H1 (cell line): ENCODE results near the gene NUB1. TPM values are rescaled to one million over a fixed set of nuclear protein-coding genes. Genes with fewer than 3 reads are reported as not detected.

Experiments used
- CTCF ChIA-PET: fragments of 300-600 bp; sonication (Branson Sonifier 250); formaldehyde crosslinking; loops from one replicate; lab custom pipeline; 2021; ENCODE audit not compliant: partially characterized antibody; lab: Charles Lee
- POLR2A ChIA-PET: fragments of 300-600 bp; sonication (Branson Sonifier 250); formaldehyde crosslinking; loops from one replicate; lab custom pipeline; 2021; ENCODE audit warnings: inconsistent platforms; ENCODE audit not compliant: partially characterized antibody; lab: Charles Lee
- DNase-seq, 2 experiments: peaks; one replicate each; pipeline versions ENCODE4 v3.0.0 to v3.0.0-alpha.2; 2010 to 2022; ENCODE audit warnings: low spot score in 2 of 2, low read depth in 1 of 2, mixed read lengths in 1 of 2
- FAIRE-seq: peaks from 2 replicates; lab custom pipeline; 2011; peaks lifted over from hg19 to GRCh38; lab: Jason Lieb, UNC
- H2AFZ ChIP-seq: 2 replicates; pipeline ENCODE4 v1.8.1; 2012; ENCODE audit warnings: low read length, inconsistent platforms
- H2AK5ac ChIP-seq: 2 replicates; pipeline ENCODE4 v1.6.1; 2013; ENCODE audit warnings: low read depth, low read length
- H2BK120ac ChIP-seq: replicated peaks from 2 replicates; pipeline ENCODE3; 2013; ENCODE audit warnings: low read depth, low read length, inconsistent platforms
- H2BK12ac ChIP-seq: 2 replicates; pipeline ENCODE4 v1.6.1; 2013; ENCODE audit warnings: low read depth, low read length
- H2BK15ac ChIP-seq: 2 replicates; pipeline ENCODE4 v1.6.1; 2013; ENCODE audit warnings: low read length
- H2BK20ac ChIP-seq: 2 replicates; pipeline ENCODE4 v1.6.1; 2013; ENCODE audit warnings: low read length
- H2BK5ac ChIP-seq: 2 replicates; pipeline ENCODE4 v1.6.1; 2013; ENCODE audit warnings: low read depth, low read length
- H3K14ac ChIP-seq: 2 replicates; pipeline ENCODE4 v1.6.1; 2013; ENCODE audit warnings: inconsistent platforms; ENCODE audit not compliant: insufficient read length
- H3K18ac ChIP-seq: 2 replicates; pipeline ENCODE4 v1.6.1; 2013; ENCODE audit warnings: low read length; ENCODE audit errors: extremely low read depth
- H3K23ac ChIP-seq: 2 replicates; pipeline ENCODE4 v1.6.1; 2013; ENCODE audit warnings: inconsistent platforms; ENCODE audit not compliant: insufficient read length
- H3K23me2 ChIP-seq: 2 replicates; pipeline ENCODE4 v1.6.1; 2013; ENCODE audit warnings: low read depth, low read length
- H3K27ac ChIP-seq: 2 replicates; pipeline ENCODE4 v1.6.1; 2011; ENCODE audit warnings: low read depth, low read length, inconsistent platforms
- H3K27me3 ChIP-seq, 4 experiments: replicated peaks in 1 of 4; 1 replicate in 1 of 4; 2 replicates in 3 of 4; pipeline versions ENCODE4 v1.6.1 to v1.8.1; 2011 to 2013; ENCODE audit warnings: low read length in 3 of 4, mild to moderate bottlenecking in 3 of 4, inconsistent platforms in 2 of 4, mixed read lengths in 2 of 4, moderate library complexity in 1 of 4; ENCODE audit not compliant: control insufficient read depth in 3 of 4, insufficient read depth in 3 of 4; ENCODE audit errors: extremely low read depth in 1 of 4
- H3K36me3 ChIP-seq, 4 experiments: 2 replicates each; pipeline versions ENCODE4 v1.6.1 to v1.8.1; 2011 to 2013; ENCODE audit warnings: mild to moderate bottlenecking in 4 of 4, low read length in 3 of 4, moderate library complexity in 2 of 4, control low read depth in 1 of 4, inconsistent platforms in 1 of 4; ENCODE audit not compliant: insufficient read depth in 4 of 4, control insufficient read depth in 2 of 4
- H3K4ac ChIP-seq: replicated peaks from 2 replicates; pipeline ENCODE3; 2013; ENCODE audit warnings: low read length, low read depth, mixed read lengths, inconsistent platforms; ENCODE audit not compliant: insufficient read length
- H3K4me1 ChIP-seq, 4 experiments: replicated peaks in 1 of 4; 1 replicate in 1 of 4; 2 replicates in 3 of 4; pipeline versions ENCODE4 v1.6.1 to v1.8.1; 2011 to 2013; ENCODE audit warnings: low read length in 3 of 4, inconsistent platforms in 2 of 4, mixed read lengths in 1 of 4; ENCODE audit not compliant: insufficient read depth in 4 of 4, control insufficient read depth in 3 of 4
- H3K4me2 ChIP-seq, 2 experiments: 2 replicates each; pipeline versions ENCODE4 v1.6.1 to v1.8.1; 2011 to 2013; ENCODE audit warnings: low read depth in 2 of 2, low read length in 2 of 2, control low read depth in 1 of 2, inconsistent platforms in 1 of 2, mild to moderate bottlenecking in 1 of 2; ENCODE audit not compliant: insufficient read depth in 1 of 2
- H3K4me3 ChIP-seq, 4 experiments: fragments of 200-600, 300-600 bp in 1 of 4; sonication (generic), shearing (Covaris generic), sonication (Bioruptor Twin) in 1 of 4; 2 replicates each; pipeline versions ENCODE4 v1.5.1 to v1.8.1; 2011 to 2016; ENCODE audit warnings: low read length in 4 of 4, low read depth in 3 of 4, control low read depth in 2 of 4, inconsistent platforms in 2 of 4, mild to moderate bottlenecking in 2 of 4, mixed read lengths in 1 of 4, moderate library complexity in 1 of 4; ENCODE audit not compliant: insufficient read depth in 2 of 4; ENCODE audit errors: extremely low read depth in 1 of 4
- H3K56ac ChIP-seq: replicated peaks from 2 replicates; pipeline ENCODE3; 2013; ENCODE audit warnings: low read depth, mild to moderate bottlenecking, mixed read lengths, low read length, inconsistent platforms; ENCODE audit not compliant: insufficient read length
- H3K79me1 ChIP-seq: 2 replicates; pipeline ENCODE4 v1.6.1; 2013; ENCODE audit warnings: low read depth, low read length, control low read depth
- H3K79me2 ChIP-seq, 2 experiments: 2 replicates each; pipeline versions ENCODE4 v1.6.1 to v1.8.1; 2012 to 2013; ENCODE audit warnings: low read length in 2 of 2, mild to moderate bottlenecking in 2 of 2, inconsistent platforms in 1 of 2; ENCODE audit not compliant: insufficient read depth in 2 of 2, control insufficient read depth in 1 of 2
- H3K9ac ChIP-seq, 4 experiments: replicated peaks in 1 of 4; 1 replicate in 1 of 4; 2 replicates in 3 of 4; pipeline versions ENCODE4 v1.6.1 to v1.8.1; 2011 to 2013; ENCODE audit warnings: low read depth in 3 of 4, low read length in 3 of 4, control low read depth in 2 of 4, mild to moderate bottlenecking in 2 of 4, moderate library complexity in 2 of 4, inconsistent platforms in 1 of 4; ENCODE audit errors: extremely low read depth in 1 of 4
- H3K9me3 ChIP-seq, 2 experiments: 2 replicates each; pipeline versions ENCODE4 v1.6.1 to v1.8.1; 2012 to 2013; ENCODE audit warnings: mild to moderate bottlenecking in 2 of 2, moderate library complexity in 2 of 2, control low read depth in 1 of 2, inconsistent platforms in 1 of 2, low read depth in 1 of 2, low read length in 1 of 2, mixed read lengths in 1 of 2; ENCODE audit not compliant: insufficient read depth in 2 of 2
- H4K20me1 ChIP-seq, 2 experiments: replicated peaks in 1 of 2; 2 replicates each; pipeline versions ENCODE3 to v1.8.1; 2011 to 2013; ENCODE audit warnings: inconsistent platforms in 2 of 2, low read length in 2 of 2, mild to moderate bottlenecking in 1 of 2; ENCODE audit not compliant: insufficient read depth in 2 of 2, control insufficient read depth in 1 of 2
- H4K5ac ChIP-seq: 2 replicates; pipeline ENCODE4 v1.6.1; 2013; ENCODE audit warnings: low read length, low read depth, mixed read lengths, inconsistent platforms; ENCODE audit not compliant: insufficient read length
- H4K8ac ChIP-seq: 2 replicates; pipeline ENCODE4 v1.8.0; 2013; ENCODE audit warnings: mild to moderate bottlenecking, moderate library complexity, low read length, inconsistent platforms; ENCODE audit not compliant: insufficient read depth; ENCODE audit errors: extremely low read depth
- H4K91ac ChIP-seq: replicated peaks from 2 replicates; pipeline ENCODE3; 2013; ENCODE audit warnings: low read length, mixed read lengths, inconsistent platforms; ENCODE audit not compliant: insufficient read length
- CHD1 ChIP-seq: IDR thresholded peaks from 2 replicates; pipeline ENCODE4 v1.6.1; 2012; ENCODE audit warnings: low read depth, low read length, improper control_type of control experiment
- KDM4A ChIP-seq: IDR thresholded peaks from one replicate; pipeline ENCODE4 v1.7.1; 2012; ENCODE audit warnings: low read depth, mild to moderate bottlenecking, moderate library complexity, low read length, inconsistent platforms; ENCODE audit not compliant: severe bottlenecking
- POLR2A ChIP-seq, 2 experiments: IDR thresholded peaks; 1 replicate in 1 of 2; 2 replicates in 1 of 2; pipeline ENCODE4 v1.6.1; 2011; ENCODE audit warnings: low read depth in 2 of 2, low read length in 2 of 2, mild to moderate bottlenecking in 2 of 2; ENCODE audit errors: control extremely low read depth in 1 of 2
- RAD21 ChIP-seq, 2 experiments: IDR thresholded peaks in 1 of 2; conservative IDR thresholded peaks in 1 of 2; 2 replicates each; pipeline ENCODE4 v1.6.1; 2011; ENCODE audit warnings: low read depth in 2 of 2, low read length in 2 of 2, improper control_type of control experiment in 1 of 2, inconsistent platforms in 1 of 2, mild to moderate bottlenecking in 1 of 2, moderate library complexity in 1 of 2
- TBP ChIP-seq: IDR thresholded peaks from 2 replicates; pipeline ENCODE4 v1.6.1; 2011; ENCODE audit warnings: low read depth, low read length, improper control_type of control experiment
- TCF12 ChIP-seq: IDR thresholded peaks from 2 replicates; pipeline ENCODE4 v1.6.1; 2011; ENCODE audit warnings: low read depth, mild to moderate bottlenecking, low read length
- ZNF274 ChIP-seq: IDR thresholded peaks from 2 replicates; pipeline ENCODE4 v1.7.0; 2012; ENCODE audit warnings: low read length, borderline replicate concordance; ENCODE audit errors: extremely low read depth
- WGBS, 2 experiments: shearing (Covaris generic) in 1 of 2; methylation state at CpG; one replicate each; pipeline versions ENCODE4 v1.1.6 to v1.1.7; 2013 to 2015; ENCODE audit warnings: low lambda C conversion rate in 2 of 2, mixed read lengths in 2 of 2, inconsistent platforms in 1 of 2, low coverage in 1 of 2, missing lambda C conversion rate in 1 of 2; ENCODE audit not compliant: insufficient replicate concordance in 2 of 2, insufficient coverage in 1 of 2, insufficient read length in 1 of 2; ENCODE audit errors: extremely low coverage in 1 of 2, missing lambda C conversion rate in 1 of 2; 5-methylcytosine and 5-hydroxymethylcytosine counted together
- polyA plus RNA-seq, 7 experiments: library from polyadenylated mRNA; depleted of rRNA in 3 of 7; stranded (reverse) in 5 of 7; unstranded in 2 of 7; fragments of >200 nt in 5 of 7; fragments of 200-250 nt in 2 of 7; gene quantifications; 1 replicate in 5 of 7; 2 replicates in 1 of 7; 4 replicates in 1 of 7; pipeline versions ENCODE4 v1.2.1 to v1.2.3, GENCODE V29; 2011 to 2013; ENCODE audit warnings: missing spikeins in 2 of 7, mixed read lengths in 2 of 7
- total RNA-seq: library from RNA; stranded (reverse); fragmentation: NEBNext Ultra II Directional; extraction: Animal tissue kit (Norgen Biotek cat#: 25700); gene quantifications from 2 replicates; pipeline ENCODE4 v1.2.1, GENCODE V29; 2021

The NUB1 gene
- total and polyA plus RNA-seq, 2 of the 8 experiments (the other 6 are each of a cell fraction or from before 2014, with no cell fraction given), result 22.1 to 43.5 TPM

DNA sequence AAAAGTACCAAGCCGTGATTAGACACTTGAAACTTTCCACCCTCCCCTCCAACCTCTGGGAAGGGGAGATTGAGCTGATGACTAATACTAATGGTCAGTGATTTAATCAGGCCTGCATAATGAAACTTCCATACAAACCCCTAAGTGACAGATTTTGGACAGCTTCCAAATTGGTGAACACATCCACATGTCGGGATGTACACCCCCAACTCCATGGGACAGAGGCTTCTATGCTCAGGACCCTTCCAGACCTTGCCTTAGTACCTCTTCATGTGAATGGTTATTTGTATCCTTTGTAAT lies 4.8 kb downstream of the NUB1 start:
- Histone ChIP-seq H3K27me3 (no peaks in the 10 kb centered on the region), H3K9ac (no peak overlapping the region), H3K4me1 (no peaks in the 10 kb centered on the region), H2BK15ac (no peak overlapping the region), H4K5ac (no peak overlapping the region), H3K14ac (no peak overlapping the region), H3K23ac (no peak overlapping the region), H2BK20ac (no peak overlapping the region), H2BK12ac (no peak overlapping the region), H3K4me3 (no peak overlapping the region), H3K79me2 (peaks cover 0 to 14% of the 10 kb centered on the region in 2 experiments; a peak in 2 of 4 replicates), H3K79me1 (no peaks in the 10 kb centered on the region), H3K4me2 (no peak overlapping the region), H3K18ac (no peak overlapping the region), H4K20me1 (peaks cover 3% of the 10 kb centered on the region in 2 experiments), H4K91ac (no peak overlapping the region), H3K27ac (no peak overlapping the region), H3K56ac (no peak overlapping the region), H2BK120ac (no peak overlapping the region), H2AFZ (no peak overlapping the region), H4K8ac (no peak overlapping the region), H3K36me3 (peaks cover 0 to 23% (median 14%) of the 10 kb centered on the region in 4 experiments; a peak in 7 of 8 replicates), H2AK5ac (no peak overlapping the region), H2BK5ac (no peak overlapping the region), H3K9me3 (no peaks in the 10 kb centered on the region), H3K4ac (no peak overlapping the region), H3K23me2 (no peaks in the 10 kb centered on the region)
- DNase-seq (no peak), FAIRE-seq (no peak)
- ChIA-PET CTCF (interaction anchor here (1.0 to 1.8 kb wide), 3 partner anchors 31 to 36 kb away, joined by 3 to 5 read pairs (median 3); no protein-coding TSS in a partner anchor), POLR2A (no interaction called here)
- 90% methylated on average over 2 of the region's 2 CpGs; no CpG with 5 or more reads in 1 of the 2 experiments for WGBS, 2 experiments
- TF ChIP-seq TBP (no peak), POLR2A (IDR thresholded peaks at IDR 0.05; ENCODE audit: control extremely low read depth in 1 of 2, low read depth in 2 of 2, low read length in 2 of 2) (no peak), KDM4A (no peak), RAD21 (IDR thresholded peaks at IDR 0.05 in 1 of 2, conservative IDR thresholded peaks at IDR 0.05 in 1 of 2; ENCODE audit: low read depth in 2 of 2, low read length in 2 of 2) (no peak), TCF12 (no peak), CHD1 (no peak), ZNF274 (no peak)
